ENCODE measurements around the gene MBNL2.

GRCh38 chr13:97387890-97388289 is 165.8 kb downstream of the MBNL2 start:
- TF ChIP-seq EZH2phosphoT487 (IDR thresholded peaks at IDR 0.05; ENCODE audit: insufficient read depth, low read depth) (no peak), EZH2 (IDR thresholded peaks at IDR 0.05; ENCODE audit: insufficient read depth, poor library complexity, severe bottlenecking) (no peak)
